Measurements from ENCODE around the gene CRY1.

CRY1 gene

GRCh38 chr12:106955377-106956047 lies 137.8 kb downstream of the CRY1 start, which contains the start of gene TMEM263:
Gene TMEM263 (plus strand): TSS chr12:106955907. CDS start chr12:106967117, 11,210 bp downstream.
- DNase-seq, result peak; percentile 85

- no peak for DNase-seq
Observed at GRCh38 chr12:106954462-106955376, 138.6 kb downstream of the CRY1 start.

GRCh38 chr12:106953352-106954250 lies 139.7 kb downstream of the CRY1 start:
- DNase-seq, result no peak

- no peak for DNase-seq
Observed at GRCh38 chr12:106950591-106950990, 142.8 kb downstream of the CRY1 start.

- no peak for DNase-seq
Observed at GRCh38 chr12:106947461-106947860, 145.9 kb downstream of the CRY1 start.

- DNase-seq, result no peak
Observed at GRCh38 chr12:106945261-106945851, 148.0 kb downstream of the CRY1 start.

GRCh38 chr12:106942775-106943174 lies 150.6 kb downstream of the CRY1 start:
- no peak for DNase-seq

GRCh38 chr12:106941481-106942156 lies 151.7 kb downstream of the CRY1 start:
- no peak for DNase-seq

All from activated T-cell treated with anti-CD3 and anti-CD28 coated beads for 4 hours (primary cell).